GM12864 (cell line): ENCODE results near the gene TMEM243.

Experiments used
- DNase-seq: peaks from one replicate; pipeline ENCODE4 v3.0.0-alpha.2; 2011; ENCODE audit warnings: low read depth
- H3K4me3 ChIP-seq: 2 replicates; pipeline ENCODE4 v1.5.1; 2011; ENCODE audit warnings: mild to moderate bottlenecking, low read depth, low read length, control low read depth
- CTCF ChIP-seq: IDR thresholded peaks from 2 replicates; pipeline ENCODE4 v1.5.1; 2011; ENCODE audit warnings: low read depth, mild to moderate bottlenecking, moderate library complexity, low read length, control low read depth, inconsistent platforms; ENCODE audit errors: missing control alignments

The TMEM243 gene

GRCh38 chr7:87202208-87202607, 17.3 kb downstream of the TMEM243 start:
- no peak for DNase-seq
- no peak for TF ChIP-seq CTCF
- no peak overlapping the region for H3K4me3 ChIP-seq

- no peak overlapping the region for H3K4me3 ChIP-seq
- DNase-seq: no peak
- no peak for TF ChIP-seq CTCF
These were observed 19.7 kb downstream of the TMEM243 start for GRCh38 chr7:87199700-87200450.

GRCh38 chr7:87199241-87199640, 20.3 kb downstream of the TMEM243 start:
- no peak overlapping the region for H3K4me3 ChIP-seq
- TF ChIP-seq CTCF: no peak
- no peak for DNase-seq

GRCh38 chr7:87193912-87194311, 25.6 kb downstream of the TMEM243 start:
- no peak for DNase-seq
- no peak overlapping the region for H3K4me3 ChIP-seq
- TF ChIP-seq CTCF: no peak

- no peak for TF ChIP-seq CTCF
- H3K4me3 ChIP-seq: no peak overlapping the region
- DNase-seq: no peak
These were observed 26.6 kb downstream of the TMEM243 start for GRCh38 chr7:87192784-87193487.

- TF ChIP-seq CTCF: no peak
- no peak for DNase-seq
- H3K4me3 ChIP-seq: no peak overlapping the region
These were observed 28.7 kb downstream of the TMEM243 start for GRCh38 chr7:87190783-87191182.
